GM23338 (cell line): ENCODE measurements around the gene SYT2.

ENCODE experiments used
- CREB1 ChIP-seq: fragments of 250-450 bp; sonication (Bioruptor Pico); IDR thresholded peaks from 2 replicates; pipeline ENCODE4 v1.5.0; 2020; ENCODE audit warnings: low read depth, mild to moderate bottlenecking, moderate library complexity
- EZH2 ChIP-seq: fragments of 200-600 bp; sonication (generic); IDR thresholded peaks from one replicate; pipeline ENCODE4 v1.8.0; 2017; ENCODE audit warnings: antibody characterized with exemption, mild to moderate bottlenecking, low read depth; ENCODE audit not compliant: unreplicated experiment
- EZH2phosphoT487 ChIP-seq: fragments of 200-600 bp; sonication (generic); IDR thresholded peaks from one replicate; pipeline ENCODE4 v1.8.1; 2018; ENCODE audit warnings: antibody characterized with exemption; ENCODE audit not compliant: unreplicated experiment
- POLR2AphosphoS5 ChIP-seq: IDR thresholded peaks from 2 replicates; pipeline ENCODE4 v1.6.1; 2016; ENCODE audit warnings: antibody characterized with exemption, low read depth
- ZNF331 ChIP-seq: fragments of 250-450 bp; sonication (Bioruptor Pico); IDR thresholded peaks from 2 replicates; pipeline ENCODE4 v1.5.0; 2020; ENCODE audit warnings: low read depth, mild to moderate bottlenecking, moderate library complexity
- TF ChIP-seq, protein P1 (sequence below), 2 experiments: fragments of 200-600 bp in 1 of 2; sonication (generic) in 1 of 2; conservative IDR thresholded peaks; 2 replicates each; pipeline versions ENCODE4 v1.5.1 to v1.6.1; 2016 to 2017; ENCODE audit warnings: antibody characterized with exemption in 2 of 2, low read depth in 2 of 2, mild to moderate bottlenecking in 2 of 2, moderate library complexity in 1 of 2
- TF ChIP-seq, protein P2 (sequence below): IDR thresholded peaks from one replicate; pipeline ENCODE4 v1.6.1; 2018; ENCODE audit warnings: antibody characterized with exemption; ENCODE audit not compliant: unreplicated experiment
- TF ChIP-seq, protein P3 (sequence below): IDR thresholded peaks from 2 replicates; pipeline ENCODE4 v1.6.1; 2016; ENCODE audit warnings: antibody characterized with exemption

DNA sequence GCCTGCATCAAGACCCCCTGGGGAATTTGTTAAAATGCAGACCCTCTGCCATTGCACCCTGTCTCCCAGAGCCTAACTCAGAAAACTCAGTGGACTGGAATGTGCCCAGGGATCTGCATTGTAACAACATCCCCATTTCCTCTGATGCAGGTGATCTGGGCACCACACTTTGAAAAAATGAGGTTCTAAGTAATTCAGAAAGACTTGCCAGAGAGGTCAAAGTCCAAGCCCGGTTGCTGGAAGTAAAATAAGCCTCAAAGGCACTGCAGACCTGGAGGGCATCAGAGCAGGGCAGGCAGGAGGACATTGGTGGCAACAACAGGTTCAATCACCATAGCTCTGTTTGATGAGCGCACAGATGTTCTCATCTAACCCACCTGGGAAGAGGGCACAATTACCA lies 90.7 kb downstream of the SYT2 start:
- TF ChIP-seq EZH2phosphoT487 (no peak), CREB1 (CRISPR knock-in tag) (no peak), ZNF331 (CRISPR knock-in tag) (no peak), EZH2 (no peak), POLR2AphosphoS5 (no peak)
- TF ChIP-seq, protein P1, sequence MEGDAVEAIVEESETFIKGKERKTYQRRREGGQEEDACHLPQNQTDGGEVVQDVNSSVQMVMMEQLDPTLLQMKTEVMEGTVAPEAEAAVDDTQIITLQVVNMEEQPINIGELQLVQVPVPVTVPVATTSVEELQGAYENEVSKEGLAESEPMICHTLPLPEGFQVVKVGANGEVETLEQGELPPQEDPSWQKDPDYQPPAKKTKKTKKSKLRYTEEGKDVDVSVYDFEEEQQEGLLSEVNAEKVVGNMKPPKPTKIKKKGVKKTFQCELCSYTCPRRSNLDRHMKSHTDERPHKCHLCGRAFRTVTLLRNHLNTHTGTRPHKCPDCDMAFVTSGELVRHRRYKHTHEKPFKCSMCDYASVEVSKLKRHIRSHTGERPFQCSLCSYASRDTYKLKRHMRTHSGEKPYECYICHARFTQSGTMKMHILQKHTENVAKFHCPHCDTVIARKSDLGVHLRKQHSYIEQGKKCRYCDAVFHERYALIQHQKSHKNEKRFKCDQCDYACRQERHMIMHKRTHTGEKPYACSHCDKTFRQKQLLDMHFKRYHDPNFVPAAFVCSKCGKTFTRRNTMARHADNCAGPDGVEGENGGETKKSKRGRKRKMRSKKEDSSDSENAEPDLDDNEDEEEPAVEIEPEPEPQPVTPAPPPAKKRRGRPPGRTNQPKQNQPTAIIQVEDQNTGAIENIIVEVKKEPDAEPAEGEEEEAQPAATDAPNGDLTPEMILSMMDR (conservative IDR thresholded peaks at IDR 0.05; ENCODE audit: low read depth in 2 of 2): no peak
- TF ChIP-seq, protein P2, sequence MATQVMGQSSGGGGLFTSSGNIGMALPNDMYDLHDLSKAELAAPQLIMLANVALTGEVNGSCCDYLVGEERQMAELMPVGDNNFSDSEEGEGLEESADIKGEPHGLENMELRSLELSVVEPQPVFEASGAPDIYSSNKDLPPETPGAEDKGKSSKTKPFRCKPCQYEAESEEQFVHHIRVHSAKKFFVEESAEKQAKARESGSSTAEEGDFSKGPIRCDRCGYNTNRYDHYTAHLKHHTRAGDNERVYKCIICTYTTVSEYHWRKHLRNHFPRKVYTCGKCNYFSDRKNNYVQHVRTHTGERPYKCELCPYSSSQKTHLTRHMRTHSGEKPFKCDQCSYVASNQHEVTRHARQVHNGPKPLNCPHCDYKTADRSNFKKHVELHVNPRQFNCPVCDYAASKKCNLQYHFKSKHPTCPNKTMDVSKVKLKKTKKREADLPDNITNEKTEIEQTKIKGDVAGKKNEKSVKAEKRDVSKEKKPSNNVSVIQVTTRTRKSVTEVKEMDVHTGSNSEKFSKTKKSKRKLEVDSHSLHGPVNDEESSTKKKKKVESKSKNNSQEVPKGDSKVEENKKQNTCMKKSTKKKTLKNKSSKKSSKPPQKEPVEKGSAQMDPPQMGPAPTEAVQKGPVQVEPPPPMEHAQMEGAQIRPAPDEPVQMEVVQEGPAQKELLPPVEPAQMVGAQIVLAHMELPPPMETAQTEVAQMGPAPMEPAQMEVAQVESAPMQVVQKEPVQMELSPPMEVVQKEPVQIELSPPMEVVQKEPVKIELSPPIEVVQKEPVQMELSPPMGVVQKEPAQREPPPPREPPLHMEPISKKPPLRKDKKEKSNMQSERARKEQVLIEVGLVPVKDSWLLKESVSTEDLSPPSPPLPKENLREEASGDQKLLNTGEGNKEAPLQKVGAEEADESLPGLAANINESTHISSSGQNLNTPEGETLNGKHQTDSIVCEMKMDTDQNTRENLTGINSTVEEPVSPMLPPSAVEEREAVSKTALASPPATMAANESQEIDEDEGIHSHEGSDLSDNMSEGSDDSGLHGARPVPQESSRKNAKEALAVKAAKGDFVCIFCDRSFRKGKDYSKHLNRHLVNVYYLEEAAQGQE: no peak
- TF ChIP-seq, protein P3, sequence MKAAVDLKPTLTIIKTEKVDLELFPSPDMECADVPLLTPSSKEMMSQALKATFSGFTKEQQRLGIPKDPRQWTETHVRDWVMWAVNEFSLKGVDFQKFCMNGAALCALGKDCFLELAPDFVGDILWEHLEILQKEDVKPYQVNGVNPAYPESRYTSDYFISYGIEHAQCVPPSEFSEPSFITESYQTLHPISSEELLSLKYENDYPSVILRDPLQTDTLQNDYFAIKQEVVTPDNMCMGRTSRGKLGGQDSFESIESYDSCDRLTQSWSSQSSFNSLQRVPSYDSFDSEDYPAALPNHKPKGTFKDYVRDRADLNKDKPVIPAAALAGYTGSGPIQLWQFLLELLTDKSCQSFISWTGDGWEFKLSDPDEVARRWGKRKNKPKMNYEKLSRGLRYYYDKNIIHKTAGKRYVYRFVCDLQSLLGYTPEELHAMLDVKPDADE: no peak
